Medulla oblongata (tissue), 1 donor: Measurements from ENCODE around the gene FAHD2A.
"Not testable (repeated sequence)": the region's sequence is repeated elsewhere in the genome, so short reads cannot be mapped to it uniquely, and the experiment has no call there.

Experiments used
- DNase-seq: peaks from one replicate; pipeline ENCODE4 v3.0.0-alpha.2; 2015; ENCODE audit errors: extremely low spot score

Gene FAHD2A, protein sequence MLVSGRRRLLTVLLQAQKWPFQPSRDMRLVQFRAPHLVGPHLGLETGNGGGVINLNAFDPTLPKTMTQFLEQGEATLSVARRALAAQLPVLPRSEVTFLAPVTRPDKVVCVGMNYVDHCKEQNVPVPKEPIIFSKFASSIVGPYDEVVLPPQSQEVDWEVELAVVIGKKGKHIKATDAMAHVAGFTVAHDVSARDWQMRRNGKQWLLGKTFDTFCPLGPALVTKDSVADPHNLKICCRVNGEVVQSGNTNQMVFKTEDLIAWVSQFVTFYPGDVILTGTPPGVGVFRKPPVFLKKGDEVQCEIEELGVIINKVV

DNA sequence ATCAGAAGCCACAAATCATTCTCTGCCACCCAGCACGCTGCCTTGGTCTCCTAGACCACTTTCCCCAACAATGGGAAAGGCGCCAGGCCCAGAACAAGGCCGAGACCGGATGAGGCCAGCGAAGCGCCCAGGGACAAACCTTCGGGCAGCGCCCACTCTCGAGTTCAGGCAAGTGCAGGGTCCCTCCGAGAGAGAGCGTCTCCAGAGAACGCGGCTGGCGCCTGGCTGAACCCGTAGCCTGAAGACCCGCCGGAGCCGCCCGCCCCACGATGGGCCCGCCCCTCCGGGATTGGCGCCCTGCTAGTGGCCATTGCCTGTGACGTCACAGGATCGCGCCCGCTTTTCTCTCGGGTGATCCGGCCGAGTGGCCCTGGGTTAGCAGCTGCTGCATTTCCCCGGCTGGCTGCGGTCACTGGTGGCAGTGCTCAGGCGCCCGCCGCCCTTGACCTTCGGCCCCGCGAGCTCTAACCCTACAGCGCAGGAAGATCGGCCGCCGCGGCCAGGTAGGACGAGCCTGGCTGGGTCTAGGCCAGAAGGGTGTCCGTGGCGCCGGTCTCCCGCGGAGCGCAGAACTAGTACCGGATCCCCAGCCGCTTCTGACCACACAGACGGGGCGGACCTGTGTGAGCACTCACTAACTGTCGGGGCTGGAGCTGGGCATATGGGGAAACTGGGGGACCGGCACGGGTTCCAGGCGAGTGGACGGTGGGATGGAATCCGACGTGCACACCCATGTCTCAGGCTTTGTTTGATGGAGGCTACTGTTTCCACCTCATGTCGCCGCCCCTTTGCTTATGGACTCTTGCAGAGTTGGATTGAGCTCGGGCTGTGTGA, at the start of gene FAHD2A:
Gene FAHD2A (plus strand): TSS at position 339 of the 834 bp plus-strand sequence. CDS start 2,851 bp downstream, outside the sequence.
- DNase-seq: peak; percentile 96

- no peak for DNase-seq
These were observed 49.4 kb upstream of the FAHD2A start for GRCh38 chr2:95353055-95353575.

GRCh38 chr2:95353613-95354468, 48.7 kb upstream of the FAHD2A start:
- no peak for DNase-seq

DNA sequence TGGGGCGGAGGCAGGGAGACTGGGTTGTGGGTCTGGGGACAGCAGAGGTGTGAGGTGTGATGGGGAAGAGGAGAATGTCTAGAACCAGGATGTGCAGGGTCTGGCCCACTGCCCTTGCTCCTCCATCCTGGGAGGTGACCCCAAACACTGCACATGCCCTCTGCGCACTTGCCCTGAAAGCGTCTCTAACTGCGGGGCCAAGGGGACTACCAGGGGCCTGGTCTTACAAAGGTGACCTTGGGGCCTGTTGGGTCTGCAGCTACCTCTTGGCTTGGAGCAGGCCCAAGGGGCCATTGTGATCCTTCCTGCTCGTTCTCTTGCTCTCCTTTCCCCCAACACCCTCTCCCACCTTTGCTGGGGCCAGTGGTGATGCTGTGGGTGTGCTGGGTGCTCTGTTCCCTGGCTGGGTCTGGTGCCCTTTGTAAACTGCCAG, 48.0 kb upstream of the FAHD2A start:
- no peak for DNase-seq

DNA sequence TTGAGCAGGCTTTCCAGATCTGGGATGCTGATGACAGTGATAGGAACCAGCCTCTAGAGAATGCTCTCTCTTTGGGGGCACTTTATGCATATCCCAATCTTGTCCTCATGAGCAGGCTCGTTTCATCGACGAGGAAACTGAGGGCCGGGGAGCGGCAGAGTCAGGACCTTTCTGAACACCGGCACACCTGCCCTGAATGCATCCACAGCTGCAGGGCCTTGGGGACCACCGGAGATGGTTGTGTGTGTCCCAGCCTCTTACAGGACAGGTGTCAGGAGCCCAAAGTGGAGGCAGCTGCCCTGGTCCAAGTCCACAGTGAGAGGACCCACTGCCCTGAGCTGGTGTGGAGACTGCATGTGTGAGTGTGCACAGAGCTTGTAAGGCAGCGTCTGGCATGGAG, 47.6 kb upstream of the FAHD2A start:
- DNase-seq: no peak

GRCh38 chr2:95355486-95355885, 47.0 kb upstream of the FAHD2A start:
- DNase-seq: not testable (repeated sequence)

GRCh38 chr2:95356821-95357700, 45.4 kb upstream of the FAHD2A start:
- DNase-seq: no peak

DNA sequence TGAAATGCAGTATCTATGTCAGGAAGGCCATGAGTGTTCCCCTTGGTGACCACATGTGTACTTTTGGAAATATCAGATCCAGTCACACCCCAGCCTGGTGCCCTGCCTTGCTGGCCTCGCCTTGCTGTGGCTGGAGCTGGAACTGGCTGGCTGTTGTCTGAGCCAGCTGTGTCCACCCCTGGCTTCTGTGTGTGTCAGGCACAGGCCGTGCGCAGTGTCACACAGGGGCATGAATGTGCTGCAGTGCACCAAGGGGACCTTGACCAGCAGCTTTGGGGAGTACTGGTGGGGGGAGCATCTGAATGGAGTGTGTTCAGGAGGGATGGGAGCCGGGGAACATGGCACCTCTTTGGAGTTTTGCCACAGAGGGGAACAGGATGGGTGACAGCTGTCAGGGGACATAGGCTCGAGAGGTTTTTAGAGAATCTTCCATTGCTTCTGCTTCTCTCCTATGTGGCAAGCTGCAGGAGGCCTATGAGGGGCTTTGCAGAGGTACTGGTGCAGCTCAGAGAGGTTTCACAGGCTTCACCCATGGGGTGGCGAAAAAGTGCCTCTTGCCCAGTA, 44.7 kb upstream of the FAHD2A start:
- no peak for DNase-seq

DNA sequence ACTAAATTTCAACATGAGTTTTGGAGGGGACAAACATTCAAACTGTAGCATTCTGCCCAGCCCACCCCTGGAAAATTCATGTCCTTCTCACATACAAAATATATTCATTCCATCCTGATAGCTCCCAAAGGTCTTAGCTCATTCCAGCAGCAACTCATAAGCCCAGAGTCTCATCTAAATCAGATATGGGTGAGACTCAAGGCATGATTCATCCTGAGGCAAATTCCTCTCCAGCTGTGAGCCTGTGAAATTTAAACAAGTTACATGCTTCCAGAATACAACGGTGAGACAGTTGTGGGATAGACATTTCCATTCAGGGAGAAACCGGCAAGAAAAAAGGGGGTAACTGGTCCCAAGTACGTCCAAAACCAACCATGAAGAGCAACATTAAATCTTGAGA, 43.5 kb upstream of the FAHD2A start:
- no peak for DNase-seq

DNA sequence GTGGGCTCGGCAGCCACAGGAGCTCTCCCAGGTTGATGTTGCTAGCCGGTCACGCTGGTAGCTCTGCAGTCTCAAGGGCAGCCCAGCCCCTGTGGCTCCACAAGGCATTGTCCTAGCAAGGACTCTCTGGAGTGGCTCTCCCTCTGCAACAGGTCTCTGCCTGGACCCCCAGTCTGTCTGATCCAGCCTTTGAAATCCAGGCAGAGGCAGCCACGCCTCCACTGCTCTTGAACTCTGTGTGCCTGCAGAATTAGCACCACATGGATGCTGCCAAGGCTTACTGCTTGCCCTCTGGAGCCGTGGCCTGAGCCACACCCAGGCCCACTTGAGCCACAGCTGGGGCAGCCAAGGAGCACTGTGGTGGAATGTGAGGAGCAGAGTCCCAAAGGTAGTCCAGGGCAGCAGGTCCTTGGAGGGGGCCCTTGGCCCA, 43.0 kb upstream of the FAHD2A start:
- no peak for DNase-seq

DNA sequence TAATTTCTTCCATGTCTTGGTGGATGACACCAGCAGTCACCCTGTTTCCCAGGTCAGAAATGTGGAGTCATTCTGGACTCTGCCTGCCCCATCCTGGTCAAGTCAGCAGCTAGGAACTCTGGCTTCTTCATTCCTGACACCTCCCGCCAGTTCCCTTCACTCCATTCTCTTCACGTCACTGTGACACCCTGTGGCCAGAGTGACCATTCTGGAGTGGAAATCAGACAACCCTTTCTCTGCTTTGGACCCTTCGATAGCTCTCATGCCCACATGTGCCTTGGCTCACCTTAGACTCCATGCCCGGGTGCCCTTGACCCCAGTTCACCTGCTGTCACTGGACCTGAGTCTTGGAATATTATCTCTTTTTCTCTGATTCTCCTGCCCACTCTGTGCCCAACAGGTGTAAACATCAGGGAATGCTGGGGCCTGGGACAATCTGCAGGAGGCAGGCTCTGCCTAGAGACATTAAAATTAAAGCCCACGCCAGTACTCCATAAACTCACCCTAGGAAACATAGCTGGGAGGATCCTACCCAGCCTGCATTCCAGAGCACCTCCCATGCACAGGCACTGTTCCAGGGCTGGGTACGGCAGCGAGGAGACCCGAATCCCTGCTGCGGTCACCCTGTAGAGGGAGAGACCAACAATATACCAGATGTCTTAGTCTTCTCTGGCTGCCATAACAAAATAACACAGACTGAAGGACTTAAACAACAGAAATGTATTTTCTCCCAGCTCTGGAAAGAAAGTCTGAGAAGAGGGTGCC, 41.1 kb upstream of the FAHD2A start:
- DNase-seq: no peak

DNA sequence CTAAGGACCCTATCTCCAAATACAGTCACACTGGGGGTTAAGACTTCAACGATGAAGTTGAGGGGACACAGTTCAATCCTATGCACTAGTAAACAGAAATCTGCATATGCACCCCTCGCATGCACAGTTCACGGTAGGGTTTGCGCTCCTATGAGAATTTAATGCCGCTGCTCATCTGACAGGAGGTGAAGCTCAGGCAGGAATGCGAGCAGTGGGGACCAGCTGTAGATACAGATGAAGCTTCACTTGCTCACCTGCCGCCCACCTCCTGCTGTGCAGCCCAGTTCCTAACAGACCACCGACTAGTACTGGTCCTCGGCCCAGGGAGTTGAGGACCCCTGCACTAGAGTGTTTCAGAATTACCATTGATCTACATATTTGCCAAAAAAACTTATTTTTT, 40.0 kb upstream of the FAHD2A start:
- DNase-seq: no peak

GRCh38 chr2:95366514-95366913, 36.0 kb upstream of the FAHD2A start:
- DNase-seq: no peak

- DNase-seq: no peak
These were observed 30.2 kb upstream of the FAHD2A start for GRCh38 chr2:95372216-95372829.

GRCh38 chr2:95372845-95373244, 29.7 kb upstream of the FAHD2A start:
- DNase-seq: no peak

DNA sequence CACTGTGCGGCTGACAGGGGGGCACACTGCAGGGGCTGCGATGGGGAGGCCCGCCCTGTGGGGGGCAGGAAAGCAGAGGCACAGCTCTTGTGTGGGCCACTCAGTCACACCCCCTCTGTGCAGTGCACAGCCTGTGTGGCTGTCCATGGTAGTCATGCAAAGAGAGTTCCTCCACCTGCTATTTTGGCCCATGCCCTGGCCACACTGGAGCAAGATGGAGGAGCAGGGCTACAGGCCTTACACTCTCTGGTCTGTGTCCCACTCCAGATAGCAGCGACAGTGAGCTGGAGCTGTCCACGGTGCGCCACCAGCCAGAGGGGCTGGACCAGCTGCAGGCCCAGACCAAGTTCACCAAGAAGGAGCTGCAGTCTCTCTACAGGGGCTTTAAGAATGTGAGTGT, 28.5 kb upstream of the FAHD2A start:
- DNase-seq: no peak

GRCh38 chr2:95374451-95374920, 28.0 kb upstream of the FAHD2A start:
- no peak for DNase-seq

- DNase-seq: no peak
These were observed 27.5 kb upstream of the FAHD2A start for GRCh38 chr2:95374921-95375471.
